ENCODE data around the gene GLIS1. TPM values are rescaled to one million over a fixed set of nuclear protein-coding genes. Genes with fewer than 3 reads are reported as not detected.
"Not testable (repeated sequence)": the region's sequence is repeated elsewhere in the genome, so short reads cannot be mapped to it uniquely, and the experiment has no call there.

Gene GLIS1
- under 1 TPM; 0.37 to 0.44 TPM for total RNA-seq
- long read RNA-seq, result 0 reads

- DNase-seq, result peak; percentile 90
- peak; percentile 99 for ATAC-seq
- intact Hi-C loops (cut with DNase I), result no loop called here
Measured at GRCh38 chr1:53739109-53739681, at the start of gene GLIS1. TSS of gene GLIS1 (minus strand) at chr1:53739164. CDS start at chr1:53738064, 1,100 bp downstream.

GRCh38 chr1:53787655-53788054, 48.7 kb upstream of the GLIS1 start:
- ATAC-seq (no peak), DNase-seq (no peak)
- intact Hi-C loops (cut with DNase I), result no loop called here

- ATAC-seq (no peak), DNase-seq (no peak)
- intact Hi-C loops (cut with DNase I), result no loop called here
Measured at GRCh38 chr1:53783056-53783455, 44.1 kb upstream of the GLIS1 start.

- ATAC-seq, result no peak
- no peak for DNase-seq
- intact Hi-C loops (cut with DNase I), result no loop called here
Measured at GRCh38 chr1:53781654-53782053, 42.7 kb upstream of the GLIS1 start.

GRCh38 chr1:53777272-53777671, 38.3 kb upstream of the GLIS1 start:
- no peak for DNase-seq
- intact Hi-C loops (cut with DNase I), result no loop called here
- ATAC-seq, result no peak

- ATAC-seq (no peak), DNase-seq (no peak)
- intact Hi-C loops (cut with DNase I), result no loop called here
Measured at GRCh38 chr1:53771648-53772047, 32.7 kb upstream of the GLIS1 start.

- ATAC-seq (no peak), DNase-seq (no peak)
- intact Hi-C loops (cut with DNase I), result no loop called here
Measured at GRCh38 chr1:53769780-53770179, 30.8 kb upstream of the GLIS1 start.

- intact Hi-C loops (cut with DNase I), result no loop called here
- no peak for DNase-seq
- ATAC-seq, result no peak
Measured at GRCh38 chr1:53769184-53769583, 30.2 kb upstream of the GLIS1 start.

- DNase-seq (no peak), ATAC-seq (no peak)
- intact Hi-C loops (cut with DNase I), result no loop called here
Measured at GRCh38 chr1:53766831-53767405, 28.0 kb upstream of the GLIS1 start.

GRCh38 chr1:53766194-53766742, 27.3 kb upstream of the GLIS1 start:
- intact Hi-C loops (cut with DNase I), result no loop called here
- no peak for DNase-seq
- ATAC-seq, result no peak

- intact Hi-C loops (cut with DNase I), result no loop called here
- ATAC-seq (peak in 1 of 2 donors; percentile 35), DNase-seq (no peak)
Measured at GRCh38 chr1:53765657-53766056, 26.7 kb upstream of the GLIS1 start.

- ATAC-seq (no peak), DNase-seq (no peak)
- intact Hi-C loops (cut with DNase I), result no loop called here
Measured at GRCh38 chr1:53763911-53764310, 24.9 kb upstream of the GLIS1 start.

GRCh38 chr1:53763461-53763860, 24.5 kb upstream of the GLIS1 start:
- no peak for DNase-seq
- intact Hi-C loops (cut with DNase I), result no loop called here
- ATAC-seq, result no peak

GRCh38 chr1:53760497-53760896, 21.5 kb upstream of the GLIS1 start:
- DNase-seq; intact Hi-C loops (cut with DNase I); ATAC-seq: not testable (repeated sequence)

- ATAC-seq, result no peak
- intact Hi-C loops (cut with DNase I), result loop anchor here (10.0 kb wide), 2 partner anchors 271 to 481 kb away; no protein-coding TSS in a partner anchor
- no peak for DNase-seq
Measured at GRCh38 chr1:53755874-53756273, 16.9 kb upstream of the GLIS1 start.

- ATAC-seq (peak in 1 of 2 donors; percentile 39), DNase-seq (peak; percentile 34)
- intact Hi-C loops (cut with DNase I), result loop anchor here (5.0 to 10.0 kb wide), 3 partner anchors 267 to 480 kb away; no protein-coding TSS in a partner anchor
Measured at GRCh38 chr1:53754484-53755312, 15.7 kb upstream of the GLIS1 start.

GRCh38 chr1:53752281-53752680, 13.3 kb upstream of the GLIS1 start:
- DNase-seq (no peak), ATAC-seq (no peak)
- intact Hi-C loops (cut with DNase I), result loop anchor here (5.0 to 10.0 kb wide), 3 partner anchors 265 to 477 kb away; no protein-coding TSS in a partner anchor

GRCh38 chr1:53747841-53748240, 8.9 kb upstream of the GLIS1 start:
- ATAC-seq, result no peak
- no peak for DNase-seq
- intact Hi-C loops (cut with DNase I), result no loop called here

GRCh38 chr1:53740621-53741105, 1.7 kb upstream of the GLIS1 start:
- DNase-seq, result no peak
- intact Hi-C loops (cut with DNase I), result no loop called here
- no peak for ATAC-seq
